ENCODE data around the gene FHIT.

FHIT gene

GRCh38 chr3:60274098-60274497, 977.2 kb downstream of the FHIT start:
- TF ChIP-seq POLR2A (IDR thresholded peaks at IDR 0.05; ENCODE audit: low read depth, low read length): no peak
- TF ChIP-seq POLR2AphosphoS5 (IDR thresholded peaks at IDR 0.05; ENCODE audit: low read depth, low read length): no peak
- no peak for TF ChIP-seq TAF1 (IDR thresholded peaks at IDR 0.05; ENCODE audit: borderline replicate concordance, low read depth, low read length)
- FAIRE-seq: no peak
- DNase-seq (ENCODE audit: insufficient read length): no peak

- DNase-seq (ENCODE audit: insufficient read length) (no peak), FAIRE-seq (no peak)
- TF ChIP-seq POLR2A (IDR thresholded peaks at IDR 0.05; ENCODE audit: low read depth, low read length) (no peak), TAF1 (IDR thresholded peaks at IDR 0.05; ENCODE audit: borderline replicate concordance, low read depth, low read length) (no peak), POLR2AphosphoS5 (IDR thresholded peaks at IDR 0.05; ENCODE audit: low read depth, low read length) (no peak)
Observed at GRCh38 chr3:60269829-60270266, 981.4 kb downstream of the FHIT start.

GRCh38 chr3:60269377-60269776, 981.9 kb downstream of the FHIT start:
- no peak for TF ChIP-seq POLR2A (IDR thresholded peaks at IDR 0.05; ENCODE audit: low read depth, low read length)
- no peak for TF ChIP-seq POLR2AphosphoS5 (IDR thresholded peaks at IDR 0.05; ENCODE audit: low read depth, low read length)
- TF ChIP-seq TAF1 (IDR thresholded peaks at IDR 0.05; ENCODE audit: borderline replicate concordance, low read depth, low read length): no peak
- no peak for FAIRE-seq
- no peak for DNase-seq (ENCODE audit: insufficient read length)

- DNase-seq (ENCODE audit: insufficient read length) (no peak), FAIRE-seq (no peak)
- TF ChIP-seq POLR2AphosphoS5 (IDR thresholded peaks at IDR 0.05; ENCODE audit: low read depth, low read length) (no peak), TAF1 (IDR thresholded peaks at IDR 0.05; ENCODE audit: borderline replicate concordance, low read depth, low read length) (no peak), POLR2A (IDR thresholded peaks at IDR 0.05; ENCODE audit: low read depth, low read length) (no peak)
Observed at GRCh38 chr3:60268123-60268522, 983.1 kb downstream of the FHIT start.

- TF ChIP-seq POLR2AphosphoS5 (IDR thresholded peaks at IDR 0.05; ENCODE audit: low read depth, low read length) (no peak), POLR2A (IDR thresholded peaks at IDR 0.05; ENCODE audit: low read depth, low read length) (no peak), TAF1 (IDR thresholded peaks at IDR 0.05; ENCODE audit: borderline replicate concordance, low read depth, low read length) (no peak)
- DNase-seq (ENCODE audit: insufficient read length): no peak
- FAIRE-seq: no peak
Observed at GRCh38 chr3:60266444-60266843, 984.8 kb downstream of the FHIT start.

- no peak for FAIRE-seq
- no peak for DNase-seq (ENCODE audit: insufficient read length)
- TF ChIP-seq TAF1 (IDR thresholded peaks at IDR 0.05; ENCODE audit: borderline replicate concordance, low read depth, low read length): no peak
- TF ChIP-seq POLR2AphosphoS5 (IDR thresholded peaks at IDR 0.05; ENCODE audit: low read depth, low read length): no peak
- TF ChIP-seq POLR2A (IDR thresholded peaks at IDR 0.05; ENCODE audit: low read depth, low read length): no peak
Observed at GRCh38 chr3:60263191-60263590, 988.1 kb downstream of the FHIT start.

GRCh38 chr3:60262546-60262945, 988.7 kb downstream of the FHIT start:
- FAIRE-seq: no peak
- no peak for TF ChIP-seq POLR2AphosphoS5 (IDR thresholded peaks at IDR 0.05; ENCODE audit: low read depth, low read length)
- TF ChIP-seq POLR2A (IDR thresholded peaks at IDR 0.05; ENCODE audit: low read depth, low read length): no peak
- no peak for TF ChIP-seq TAF1 (IDR thresholded peaks at IDR 0.05; ENCODE audit: borderline replicate concordance, low read depth, low read length)
- no peak for DNase-seq (ENCODE audit: insufficient read length)

- no peak for DNase-seq (ENCODE audit: insufficient read length)
- FAIRE-seq: no peak
- TF ChIP-seq POLR2AphosphoS5 (IDR thresholded peaks at IDR 0.05; ENCODE audit: low read depth, low read length) (no peak), TAF1 (IDR thresholded peaks at IDR 0.05; ENCODE audit: borderline replicate concordance, low read depth, low read length) (no peak), POLR2A (IDR thresholded peaks at IDR 0.05; ENCODE audit: low read depth, low read length) (no peak)
Observed at GRCh38 chr3:60260546-60260945, 990.7 kb downstream of the FHIT start.

GRCh38 chr3:60250810-60251209, 1000.4 kb downstream of the FHIT start:
- DNase-seq (ENCODE audit: insufficient read length) (no peak), FAIRE-seq (no peak)
- no peak for TF ChIP-seq TAF1 (IDR thresholded peaks at IDR 0.05; ENCODE audit: borderline replicate concordance, low read depth, low read length)
- no peak for TF ChIP-seq POLR2AphosphoS5 (IDR thresholded peaks at IDR 0.05; ENCODE audit: low read depth, low read length)
- no peak for TF ChIP-seq POLR2A (IDR thresholded peaks at IDR 0.05; ENCODE audit: low read depth, low read length)

GRCh38 chr3:60250206-60250605, 1001.0 kb downstream of the FHIT start:
- no peak for DNase-seq (ENCODE audit: insufficient read length)
- TF ChIP-seq TAF1 (IDR thresholded peaks at IDR 0.05; ENCODE audit: borderline replicate concordance, low read depth, low read length) (no peak), POLR2A (IDR thresholded peaks at IDR 0.05; ENCODE audit: low read depth, low read length) (no peak), POLR2AphosphoS5 (IDR thresholded peaks at IDR 0.05; ENCODE audit: low read depth, low read length) (no peak)
- no peak for FAIRE-seq

GRCh38 chr3:60246361-60246760, 1004.9 kb downstream of the FHIT start:
- FAIRE-seq: no peak
- TF ChIP-seq POLR2AphosphoS5 (IDR thresholded peaks at IDR 0.05; ENCODE audit: low read depth, low read length) (no peak), TAF1 (IDR thresholded peaks at IDR 0.05; ENCODE audit: borderline replicate concordance, low read depth, low read length) (no peak), POLR2A (IDR thresholded peaks at IDR 0.05; ENCODE audit: low read depth, low read length) (no peak)
- DNase-seq (ENCODE audit: insufficient read length): no peak

GRCh38 chr3:60243456-60243855, 1007.8 kb downstream of the FHIT start:
- no peak for FAIRE-seq
- no peak for DNase-seq (ENCODE audit: insufficient read length)
- TF ChIP-seq POLR2A (IDR thresholded peaks at IDR 0.05; ENCODE audit: low read depth, low read length): no peak
- no peak for TF ChIP-seq TAF1 (IDR thresholded peaks at IDR 0.05; ENCODE audit: borderline replicate concordance, low read depth, low read length)
- no peak for TF ChIP-seq POLR2AphosphoS5 (IDR thresholded peaks at IDR 0.05; ENCODE audit: low read depth, low read length)

- DNase-seq (ENCODE audit: insufficient read length) (no peak), FAIRE-seq (no peak)
- TF ChIP-seq TAF1 (IDR thresholded peaks at IDR 0.05; ENCODE audit: borderline replicate concordance, low read depth, low read length): no peak
- no peak for TF ChIP-seq POLR2AphosphoS5 (IDR thresholded peaks at IDR 0.05; ENCODE audit: low read depth, low read length)
- no peak for TF ChIP-seq POLR2A (IDR thresholded peaks at IDR 0.05; ENCODE audit: low read depth, low read length)
Observed at GRCh38 chr3:60240492-60240891, 1010.8 kb downstream of the FHIT start.

Measured in GM12892 (cell line).